Astrocyte (in vitro differentiated cells and primary cell): ENCODE data around the gene GNS. TPM values are rescaled to one million over a fixed set of nuclear protein-coding genes. Genes with fewer than 3 reads are reported as not detected.
A peak's percentile ranks its signal among the peaks of the same experiment; 100 is the strongest.

ENCODE experiments used
- DNase-seq: peaks from one replicate; pipeline ENCODE4 v3.0.0-alpha.2; 2010; ENCODE audit warnings: low read depth
- FAIRE-seq: peaks from 2 replicates; lab custom pipeline; 2011; peaks lifted over from hg19 to GRCh38; lab: Jason Lieb, UNC
- H2AFZ ChIP-seq: 2 replicates; pipeline ENCODE4 v1.6.0; 2012; ENCODE audit warnings: low read depth, low read length, inconsistent platforms
- H3K27ac ChIP-seq: 2 replicates; pipeline ENCODE4 v1.5.1; 2011; ENCODE audit warnings: low read depth, low read length, inconsistent platforms
- H3K27me3 ChIP-seq: 2 replicates; pipeline ENCODE4 v1.6.0; 2011; ENCODE audit warnings: low read length, inconsistent platforms; ENCODE audit not compliant: insufficient read depth
- H3K36me3 ChIP-seq: 2 replicates; pipeline ENCODE4 v1.5.1; 2011; ENCODE audit warnings: low read length, inconsistent platforms; ENCODE audit not compliant: insufficient read depth
- H3K4me1 ChIP-seq: 2 replicates; pipeline ENCODE4 v1.5.1; 2011; ENCODE audit warnings: low read length, inconsistent platforms; ENCODE audit not compliant: insufficient read depth
- H3K4me2 ChIP-seq: 2 replicates; pipeline ENCODE4 v1.6.0; 2012; ENCODE audit warnings: low read length, inconsistent platforms
- H3K4me3 ChIP-seq: 2 replicates; pipeline ENCODE4 v1.5.1; 2011; ENCODE audit warnings: low read depth, mild to moderate bottlenecking, low read length, inconsistent platforms; ENCODE audit not compliant: insufficient read depth
- H3K79me2 ChIP-seq: 2 replicates; pipeline ENCODE4 v1.6.0; 2012; ENCODE audit warnings: mild to moderate bottlenecking, low read length, inconsistent platforms; ENCODE audit not compliant: insufficient read depth
- H3K9ac ChIP-seq: 2 replicates; pipeline ENCODE4 v1.6.0; 2012; ENCODE audit warnings: mild to moderate bottlenecking, low read length, inconsistent platforms
- H3K9me3 ChIP-seq: 2 replicates; pipeline ENCODE4 v1.5.1; 2012; ENCODE audit warnings: low read depth, mild to moderate bottlenecking, low read length, inconsistent platforms; ENCODE audit not compliant: insufficient read depth
- H4K20me1 ChIP-seq: 2 replicates; pipeline ENCODE4 v1.6.0; 2012; ENCODE audit warnings: low read length, inconsistent platforms; ENCODE audit not compliant: insufficient read depth
- H3K27ac Mint-ChIP-seq: one replicate; pipeline ENCODE4 v1.8.0; 2021; ENCODE audit warnings: mild to moderate bottlenecking, mixed read lengths; ENCODE audit not compliant: unreplicated experiment
- H3K27me3 Mint-ChIP-seq: one replicate; pipeline ENCODE4 v1.8.0; 2021; ENCODE audit warnings: low read depth, mixed read lengths; ENCODE audit not compliant: unreplicated experiment
- H3K36me3 Mint-ChIP-seq: one replicate; pipeline ENCODE4 v1.8.0; 2021; ENCODE audit warnings: low read depth, mixed read lengths; ENCODE audit not compliant: unreplicated experiment
- H3K4me1 Mint-ChIP-seq: one replicate; pipeline ENCODE4 v1.8.0; 2021; ENCODE audit warnings: low read depth, mixed read lengths; ENCODE audit not compliant: unreplicated experiment
- H3K4me3 Mint-ChIP-seq: one replicate; pipeline ENCODE4 v1.8.0; 2021; ENCODE audit warnings: mild to moderate bottlenecking, moderate library complexity, mixed read lengths; ENCODE audit not compliant: unreplicated experiment
- H3K9me3 Mint-ChIP-seq: one replicate; pipeline ENCODE4 v1.8.0; 2021; ENCODE audit warnings: mild to moderate bottlenecking, mixed read lengths; ENCODE audit not compliant: unreplicated experiment
- CTCF ChIP-seq: IDR thresholded peaks from 2 replicates; pipeline ENCODE4 v1.5.1; 2011; ENCODE audit warnings: low read depth, mild to moderate bottlenecking, inconsistent platforms, low read length, moderate library complexity; ENCODE audit not compliant: insufficient read depth
- EZH2 ChIP-seq: IDR thresholded peaks from 2 replicates; pipeline ENCODE4 v1.6.1; 2012; ENCODE audit warnings: mild to moderate bottlenecking, low read length, inconsistent platforms; ENCODE audit not compliant: insufficient read depth
- total RNA-seq: library from RNA; stranded (reverse); gene quantifications from 2 replicates; pipeline ENCODE4 v1.2.1, GENCODE V29; 2021

GNS gene
- total RNA-seq, 1 donor from 2014 or later = 109 TPM

GRCh38 chr12:64736771-64737170, 22.4 kb downstream of the GNS start:
- FAIRE-seq (no peak), DNase-seq (no peak)
- H3K27ac Mint-ChIP-seq = no peak overlapping the region
- H3K4me3 Mint-ChIP-seq = no peak overlapping the region
- no peaks in the 10 kb centered on the region for H4K20me1 ChIP-seq
- H3K9ac ChIP-seq = no peak overlapping the region
- H3K27ac ChIP-seq = no peak overlapping the region
- no peaks in the 10 kb centered on the region for H3K9me3 ChIP-seq
- H3K4me1 ChIP-seq = peaks cover 5% of the 10 kb centered on the region
- H3K36me3 ChIP-seq = peaks cover 11% of the 10 kb centered on the region
- no peak overlapping the region for H2AFZ ChIP-seq
- peaks cover 41% of the 10 kb centered on the region for H3K36me3 Mint-ChIP-seq
- H3K27me3 Mint-ChIP-seq = no peaks in the 10 kb centered on the region
- H3K4me2 ChIP-seq = no peak overlapping the region
- H3K79me2 ChIP-seq = no peaks in the 10 kb centered on the region
- TF ChIP-seq CTCF (no peak), EZH2 (no peak)
- peaks cover 17% of the 10 kb centered on the region for H3K4me1 Mint-ChIP-seq
- no peaks in the 10 kb centered on the region for H3K27me3 ChIP-seq
- H3K4me3 ChIP-seq = no peak overlapping the region
- no peaks in the 10 kb centered on the region for H3K9me3 Mint-ChIP-seq

GRCh38 chr12:64735442-64735841, 23.8 kb downstream of the GNS start:
- DNase-seq (no peak), FAIRE-seq (no peak)
- no peak overlapping the region for H3K9ac ChIP-seq
- H3K4me2 ChIP-seq = no peak overlapping the region
- H3K9me3 ChIP-seq = no peaks in the 10 kb centered on the region
- H3K27ac ChIP-seq = no peak overlapping the region
- Mint-ChIP-seq H3K27me3 (no peaks in the 10 kb centered on the region), H3K4me3 (no peak overlapping the region), H3K27ac (no peak overlapping the region), H3K4me1 (peaks cover 16% of the 10 kb centered on the region), H3K36me3 (peaks cover 36% of the 10 kb centered on the region), H3K9me3 (no peaks in the 10 kb centered on the region)
- no peaks in the 10 kb centered on the region for H3K79me2 ChIP-seq
- H3K4me3 ChIP-seq = no peak overlapping the region
- TF ChIP-seq CTCF (no peak), EZH2 (no peak)
- H2AFZ ChIP-seq = no peak overlapping the region
- peaks cover 5% of the 10 kb centered on the region for H3K4me1 ChIP-seq
- H3K27me3 ChIP-seq = no peaks in the 10 kb centered on the region
- peaks cover 11% of the 10 kb centered on the region for H3K36me3 ChIP-seq
- H4K20me1 ChIP-seq = no peaks in the 10 kb centered on the region

GRCh38 chr12:64733857-64734256, 25.3 kb downstream of the GNS start:
- H3K4me1 Mint-ChIP-seq = peaks cover 5% of the 10 kb centered on the region
- H3K4me3 ChIP-seq = no peak overlapping the region
- H3K36me3 Mint-ChIP-seq = peaks cover 23% of the 10 kb centered on the region
- no peak overlapping the region for H3K9ac ChIP-seq
- no peaks in the 10 kb centered on the region for H3K27me3 Mint-ChIP-seq
- H4K20me1 ChIP-seq = no peaks in the 10 kb centered on the region
- no peaks in the 10 kb centered on the region for H3K79me2 ChIP-seq
- no peak overlapping the region for H3K4me3 Mint-ChIP-seq
- H3K27ac ChIP-seq = no peak overlapping the region
- peak overlapping the region; percentile 2 for H3K4me2 ChIP-seq
- H3K27ac Mint-ChIP-seq = no peak overlapping the region
- FAIRE-seq = no peak
- peaks cover 1% of the 10 kb centered on the region for H3K36me3 ChIP-seq
- H3K4me1 ChIP-seq = peaks cover 5% of the 10 kb centered on the region
- no peak overlapping the region for H2AFZ ChIP-seq
- TF ChIP-seq EZH2 (no peak), CTCF (no peak)
- no peak for DNase-seq
- H3K27me3 ChIP-seq = no peaks in the 10 kb centered on the region
- H3K9me3 Mint-ChIP-seq = no peaks in the 10 kb centered on the region
- no peaks in the 10 kb centered on the region for H3K9me3 ChIP-seq
